H1 (cell line): ENCODE measurements around the gene LPXN. TPM values are rescaled to one million over a fixed set of nuclear protein-coding genes. Genes with fewer than 3 reads are reported as not detected.

Source experiments
- CTCF ChIA-PET: fragments of 300-600 bp; sonication (Branson Sonifier 250); formaldehyde crosslinking; loops from one replicate; lab custom pipeline; 2021; ENCODE audit not compliant: partially characterized antibody; lab: Charles Lee
- POLR2A ChIA-PET: fragments of 300-600 bp; sonication (Branson Sonifier 250); formaldehyde crosslinking; loops from one replicate; lab custom pipeline; 2021; ENCODE audit warnings: inconsistent platforms; ENCODE audit not compliant: partially characterized antibody; lab: Charles Lee
- DNase-seq, 2 experiments: peaks; one replicate each; pipeline versions ENCODE4 v3.0.0 to v3.0.0-alpha.2; 2010 to 2022; ENCODE audit warnings: low spot score in 2 of 2, low read depth in 1 of 2, mixed read lengths in 1 of 2
- FAIRE-seq: peaks from 2 replicates; lab custom pipeline; 2011; peaks lifted over from hg19 to GRCh38; lab: Jason Lieb, UNC
- H2AFZ ChIP-seq: 2 replicates; pipeline ENCODE4 v1.8.1; 2012; ENCODE audit warnings: low read length, inconsistent platforms
- H2AK5ac ChIP-seq: 2 replicates; pipeline ENCODE4 v1.6.1; 2013; ENCODE audit warnings: low read depth, low read length
- H2BK120ac ChIP-seq: replicated peaks from 2 replicates; pipeline ENCODE3; 2013; ENCODE audit warnings: low read depth, low read length, inconsistent platforms
- H2BK12ac ChIP-seq: 2 replicates; pipeline ENCODE4 v1.6.1; 2013; ENCODE audit warnings: low read depth, low read length
- H2BK15ac ChIP-seq: 2 replicates; pipeline ENCODE4 v1.6.1; 2013; ENCODE audit warnings: low read length
- H2BK20ac ChIP-seq: 2 replicates; pipeline ENCODE4 v1.6.1; 2013; ENCODE audit warnings: low read length
- H2BK5ac ChIP-seq: 2 replicates; pipeline ENCODE4 v1.6.1; 2013; ENCODE audit warnings: low read depth, low read length
- H3K14ac ChIP-seq: 2 replicates; pipeline ENCODE4 v1.6.1; 2013; ENCODE audit warnings: inconsistent platforms; ENCODE audit not compliant: insufficient read length
- H3K18ac ChIP-seq: 2 replicates; pipeline ENCODE4 v1.6.1; 2013; ENCODE audit warnings: low read length; ENCODE audit errors: extremely low read depth
- H3K23ac ChIP-seq: 2 replicates; pipeline ENCODE4 v1.6.1; 2013; ENCODE audit warnings: inconsistent platforms; ENCODE audit not compliant: insufficient read length
- H3K23me2 ChIP-seq: 2 replicates; pipeline ENCODE4 v1.6.1; 2013; ENCODE audit warnings: low read depth, low read length
- H3K27ac ChIP-seq: 2 replicates; pipeline ENCODE4 v1.6.1; 2011; ENCODE audit warnings: low read depth, low read length, inconsistent platforms
- H3K27me3 ChIP-seq, 4 experiments: replicated peaks in 1 of 4; 1 replicate in 1 of 4; 2 replicates in 3 of 4; pipeline versions ENCODE4 v1.6.1 to v1.8.1; 2011 to 2013; ENCODE audit warnings: low read length in 3 of 4, mild to moderate bottlenecking in 3 of 4, inconsistent platforms in 2 of 4, mixed read lengths in 2 of 4, moderate library complexity in 1 of 4; ENCODE audit not compliant: control insufficient read depth in 3 of 4, insufficient read depth in 3 of 4; ENCODE audit errors: extremely low read depth in 1 of 4
- H3K36me3 ChIP-seq, 4 experiments: 2 replicates each; pipeline versions ENCODE4 v1.6.1 to v1.8.1; 2011 to 2013; ENCODE audit warnings: mild to moderate bottlenecking in 4 of 4, low read length in 3 of 4, moderate library complexity in 2 of 4, control low read depth in 1 of 4, inconsistent platforms in 1 of 4; ENCODE audit not compliant: insufficient read depth in 4 of 4, control insufficient read depth in 2 of 4
- H3K4ac ChIP-seq: replicated peaks from 2 replicates; pipeline ENCODE3; 2013; ENCODE audit warnings: low read length, low read depth, mixed read lengths, inconsistent platforms; ENCODE audit not compliant: insufficient read length
- H3K4me1 ChIP-seq, 4 experiments: replicated peaks in 1 of 4; 1 replicate in 1 of 4; 2 replicates in 3 of 4; pipeline versions ENCODE4 v1.6.1 to v1.8.1; 2011 to 2013; ENCODE audit warnings: low read length in 3 of 4, inconsistent platforms in 2 of 4, mixed read lengths in 1 of 4; ENCODE audit not compliant: insufficient read depth in 4 of 4, control insufficient read depth in 3 of 4
- H3K4me2 ChIP-seq, 2 experiments: 2 replicates each; pipeline versions ENCODE4 v1.6.1 to v1.8.1; 2011 to 2013; ENCODE audit warnings: low read depth in 2 of 2, low read length in 2 of 2, control low read depth in 1 of 2, inconsistent platforms in 1 of 2, mild to moderate bottlenecking in 1 of 2; ENCODE audit not compliant: insufficient read depth in 1 of 2
- H3K4me3 ChIP-seq, 4 experiments: fragments of 200-600, 300-600 bp in 1 of 4; sonication (generic), shearing (Covaris generic), sonication (Bioruptor Twin) in 1 of 4; 2 replicates each; pipeline versions ENCODE4 v1.5.1 to v1.8.1; 2011 to 2016; ENCODE audit warnings: low read length in 4 of 4, low read depth in 3 of 4, control low read depth in 2 of 4, inconsistent platforms in 2 of 4, mild to moderate bottlenecking in 2 of 4, mixed read lengths in 1 of 4, moderate library complexity in 1 of 4; ENCODE audit not compliant: insufficient read depth in 2 of 4; ENCODE audit errors: extremely low read depth in 1 of 4
- H3K56ac ChIP-seq: replicated peaks from 2 replicates; pipeline ENCODE3; 2013; ENCODE audit warnings: low read depth, mild to moderate bottlenecking, mixed read lengths, low read length, inconsistent platforms; ENCODE audit not compliant: insufficient read length
- H3K79me1 ChIP-seq: 2 replicates; pipeline ENCODE4 v1.6.1; 2013; ENCODE audit warnings: low read depth, low read length, control low read depth
- H3K79me2 ChIP-seq, 2 experiments: 2 replicates each; pipeline versions ENCODE4 v1.6.1 to v1.8.1; 2012 to 2013; ENCODE audit warnings: low read length in 2 of 2, mild to moderate bottlenecking in 2 of 2, inconsistent platforms in 1 of 2; ENCODE audit not compliant: insufficient read depth in 2 of 2, control insufficient read depth in 1 of 2
- H3K9ac ChIP-seq, 4 experiments: replicated peaks in 1 of 4; 1 replicate in 1 of 4; 2 replicates in 3 of 4; pipeline versions ENCODE4 v1.6.1 to v1.8.1; 2011 to 2013; ENCODE audit warnings: low read depth in 3 of 4, low read length in 3 of 4, control low read depth in 2 of 4, mild to moderate bottlenecking in 2 of 4, moderate library complexity in 2 of 4, inconsistent platforms in 1 of 4; ENCODE audit errors: extremely low read depth in 1 of 4
- H3K9me3 ChIP-seq, 2 experiments: 2 replicates each; pipeline versions ENCODE4 v1.6.1 to v1.8.1; 2012 to 2013; ENCODE audit warnings: mild to moderate bottlenecking in 2 of 2, moderate library complexity in 2 of 2, control low read depth in 1 of 2, inconsistent platforms in 1 of 2, low read depth in 1 of 2, low read length in 1 of 2, mixed read lengths in 1 of 2; ENCODE audit not compliant: insufficient read depth in 2 of 2
- H4K20me1 ChIP-seq, 2 experiments: replicated peaks in 1 of 2; 2 replicates each; pipeline versions ENCODE3 to v1.8.1; 2011 to 2013; ENCODE audit warnings: inconsistent platforms in 2 of 2, low read length in 2 of 2, mild to moderate bottlenecking in 1 of 2; ENCODE audit not compliant: insufficient read depth in 2 of 2, control insufficient read depth in 1 of 2
- H4K5ac ChIP-seq: 2 replicates; pipeline ENCODE4 v1.6.1; 2013; ENCODE audit warnings: low read length, low read depth, mixed read lengths, inconsistent platforms; ENCODE audit not compliant: insufficient read length
- H4K8ac ChIP-seq: 2 replicates; pipeline ENCODE4 v1.8.0; 2013; ENCODE audit warnings: mild to moderate bottlenecking, moderate library complexity, low read length, inconsistent platforms; ENCODE audit not compliant: insufficient read depth; ENCODE audit errors: extremely low read depth
- H4K91ac ChIP-seq: replicated peaks from 2 replicates; pipeline ENCODE3; 2013; ENCODE audit warnings: low read length, mixed read lengths, inconsistent platforms; ENCODE audit not compliant: insufficient read length
- BRCA1 ChIP-seq: IDR thresholded peaks from 2 replicates; pipeline ENCODE4 v1.6.1; 2012; ENCODE audit warnings: low read depth, low read length, improper control_type of control experiment
- CEBPB ChIP-seq: IDR thresholded peaks from 2 replicates; pipeline ENCODE4 v1.6.1; 2012; ENCODE audit warnings: low read depth, low read length
- FOSL1 ChIP-seq: IDR thresholded peaks from 2 replicates; pipeline ENCODE4 v1.6.1; 2011; ENCODE audit warnings: mild to moderate bottlenecking, low read depth, low read length, moderate library complexity; ENCODE audit not compliant: insufficient read depth
- GTF2F1 ChIP-seq: IDR thresholded peaks from 2 replicates; pipeline ENCODE4 v1.6.1; 2012; ENCODE audit warnings: low read depth, low read length, improper control_type of control experiment, borderline replicate concordance
- KDM1A ChIP-seq: fragments of 200-600, 300-600 bp; sonication (generic); IDR thresholded peaks from 2 replicates; pipeline ENCODE4 v1.7.1; 2016; ENCODE audit warnings: mild to moderate bottlenecking, low read length, borderline replicate concordance
- RFX5 ChIP-seq: IDR thresholded peaks from 2 replicates; pipeline ENCODE4 v1.6.1; 2011; ENCODE audit warnings: low read depth, low read length, improper control_type of control experiment, borderline replicate concordance
- SIN3A ChIP-seq, 2 experiments: IDR thresholded peaks in 1 of 2; conservative IDR thresholded peaks in 1 of 2; 2 replicates each; pipeline ENCODE4 v1.6.1; 2011 to 2012; ENCODE audit warnings: low read length in 2 of 2, improper control_type of control experiment in 1 of 2, low read depth in 1 of 2, mild to moderate bottlenecking in 1 of 2
- SIRT6 ChIP-seq: IDR thresholded peaks from one replicate; pipeline ENCODE4 v1.7.1; 2012; ENCODE audit warnings: low read length, inconsistent platforms
- SUZ12 ChIP-seq: fragments of 200-600 bp; sonication (generic); IDR thresholded peaks from 2 replicates; pipeline ENCODE4 v1.6.1; 2012; ENCODE audit warnings: mild to moderate bottlenecking, inconsistent platforms, low read length, moderate library complexity, mixed read lengths
- WGBS, 2 experiments: shearing (Covaris generic) in 1 of 2; methylation state at CpG; one replicate each; pipeline versions ENCODE4 v1.1.6 to v1.1.7; 2013 to 2015; ENCODE audit warnings: low lambda C conversion rate in 2 of 2, mixed read lengths in 2 of 2, inconsistent platforms in 1 of 2, low coverage in 1 of 2, missing lambda C conversion rate in 1 of 2; ENCODE audit not compliant: insufficient replicate concordance in 2 of 2, insufficient coverage in 1 of 2, insufficient read length in 1 of 2; ENCODE audit errors: extremely low coverage in 1 of 2, missing lambda C conversion rate in 1 of 2; 5-methylcytosine and 5-hydroxymethylcytosine counted together
- polyA plus RNA-seq, 7 experiments: library from polyadenylated mRNA; depleted of rRNA in 3 of 7; stranded (reverse) in 5 of 7; unstranded in 2 of 7; fragments of >200 nt in 5 of 7; fragments of 200-250 nt in 2 of 7; gene quantifications; 1 replicate in 5 of 7; 2 replicates in 1 of 7; 4 replicates in 1 of 7; pipeline versions ENCODE4 v1.2.1 to v1.2.3, GENCODE V29; 2011 to 2013; ENCODE audit warnings: missing spikeins in 2 of 7, mixed read lengths in 2 of 7
- total RNA-seq: library from RNA; stranded (reverse); fragmentation: NEBNext Ultra II Directional; extraction: Animal tissue kit (Norgen Biotek cat#: 25700); gene quantifications from 2 replicates; pipeline ENCODE4 v1.2.1, GENCODE V29; 2021

LPXN gene
- total and polyA plus RNA-seq, 2 of the 8 experiments (the other 6 are each of a cell fraction or from before 2014, with no cell fraction given) = 1.4 to 2.7 TPM

GRCh38 chr11:58493676-58494075 is 82.0 kb downstream of the LPXN start:
- no peak for FAIRE-seq
- Histone ChIP-seq H3K9me3 (no peaks in the 10 kb centered on the region; a peak in 1 of 4 replicates), H3K79me2 (no peaks in the 10 kb centered on the region), H3K14ac (no peak overlapping the region), H2BK5ac (no peak overlapping the region), H2AK5ac (no peak overlapping the region), H3K9ac (no peak overlapping the region), H4K8ac (no peak overlapping the region), H2BK20ac (no peak overlapping the region), H4K91ac (no peak overlapping the region), H3K27ac (no peak overlapping the region), H4K20me1 (no peaks in the 10 kb centered on the region), H2BK15ac (no peak overlapping the region), H3K36me3 (no peaks in the 10 kb centered on the region), H3K56ac (no peak overlapping the region), H3K23me2 (no peaks in the 10 kb centered on the region), H3K23ac (no peak overlapping the region), H3K18ac (no peak overlapping the region), H3K79me1 (no peaks in the 10 kb centered on the region), H2AFZ (no peak overlapping the region), H3K27me3 (no peaks in the 10 kb centered on the region; a peak in 1 of 7 replicates), H3K4me1 (no peaks in the 10 kb centered on the region), H2BK12ac (no peak overlapping the region), H4K5ac (no peak overlapping the region), H3K4me2 (no peak overlapping the region), H2BK120ac (no peak overlapping the region), H3K4ac (no peak overlapping the region), H3K4me3 (no peak overlapping the region)
- no peak for DNase-seq
- ChIA-PET POLR2A (no interaction called here), CTCF (no interaction called here)
- 84% methylated on average over 2 of the region's 2 CpGs; no CpG with 5 or more reads in 1 of the 2 experiments for WGBS, 2 experiments
- TF ChIP-seq CEBPB = no peak
- no peak for TF ChIP-seq BRCA1
- no peak for TF ChIP-seq KDM1A
- no peak for TF ChIP-seq RFX5
- no peak for TF ChIP-seq SIRT6
- TF ChIP-seq SIN3A (conservative IDR thresholded peaks at IDR 0.05 in 1 of 2, IDR thresholded peaks at IDR 0.05 in 1 of 2; ENCODE audit: low read depth in 1 of 2, low read length in 2 of 2) = no peak
- no peak for TF ChIP-seq FOSL1
- no peak for TF ChIP-seq GTF2F1
- no peak for TF ChIP-seq SUZ12
